UCSD-AML1 (cell line): ENCODE data around the gene UTY.

Experiments used
- DNase-seq: peaks from one replicate; lab custom pipeline; 2025; ENCODE audit not compliant: unreplicated experiment; lab: John Stamatoyannopoulos, UW

UTY gene

DNA sequence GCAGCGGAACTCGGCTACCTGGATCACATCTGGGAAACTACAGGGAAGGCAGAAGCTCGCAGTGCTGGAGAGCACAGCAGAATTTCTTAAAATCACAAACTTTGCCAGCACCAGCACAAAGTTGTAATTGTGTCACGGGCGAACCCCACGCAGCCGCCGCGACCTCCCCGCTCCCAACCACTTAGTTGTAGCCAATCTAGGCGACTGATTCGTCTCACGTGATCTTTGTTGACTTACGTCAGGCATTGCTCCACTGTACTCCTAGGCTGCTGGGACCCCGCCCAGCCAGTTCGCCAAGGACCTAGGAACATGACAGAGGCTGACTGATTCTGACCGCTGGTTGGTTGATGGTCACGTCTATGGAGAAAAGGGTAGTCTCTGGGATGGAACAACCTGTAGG lies at the start of gene UTY:
UTY (minus strand) TSS at position 206 of the 400 bp plus-strand sequence. CDS start 368 bp downstream, outside the sequence.
- DNase-seq = no peak

- DNase-seq = no peak
Measured at GRCh38 chrY:13520474-13520873, 40.6 kb upstream of the UTY start.

DNA sequence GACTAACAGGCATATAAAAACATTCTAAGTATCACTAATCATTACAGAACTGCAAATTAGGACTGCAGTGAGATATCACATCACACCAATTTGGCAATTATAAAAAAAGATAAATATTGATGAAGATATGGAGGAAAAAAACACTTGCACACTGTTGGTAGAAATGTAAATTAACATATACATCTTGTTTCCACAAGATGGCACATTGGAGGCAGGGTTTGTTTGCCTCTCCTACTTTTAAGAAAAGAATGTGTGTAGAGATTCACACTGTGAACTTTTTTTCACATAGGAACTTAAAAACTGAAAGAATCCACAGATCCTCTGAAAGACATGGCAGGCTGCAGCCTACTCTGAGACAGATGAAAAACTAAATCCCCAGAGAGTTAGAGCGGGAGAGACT lies 21.4 kb upstream of the UTY start:
- DNase-seq = no peak

GRCh38 chrY:13493737-13494136 lies 13.9 kb upstream of the UTY start:
- DNase-seq = no peak

DNA sequence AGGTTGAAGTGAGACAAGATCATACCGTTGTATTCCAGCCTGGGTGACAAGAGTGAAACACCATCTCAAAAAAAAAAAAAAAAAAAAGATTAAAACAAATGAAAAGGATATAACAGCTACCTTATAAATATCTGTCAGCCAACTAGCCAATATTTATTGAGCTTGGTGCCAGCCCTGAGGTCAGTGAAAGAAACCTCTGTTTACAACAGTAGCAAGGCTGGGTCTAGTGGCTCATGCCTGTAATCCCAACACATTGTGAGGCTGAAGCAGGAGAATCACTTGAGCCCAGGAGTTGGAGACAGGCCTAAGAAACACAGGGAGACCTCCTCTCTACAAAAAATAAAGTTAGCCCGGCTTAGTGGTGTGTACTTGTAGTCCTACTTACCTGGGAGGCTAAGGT lies 12.6 kb upstream of the UTY start:
- no peak for DNase-seq

- no peak for DNase-seq
Measured at GRCh38 chrY:13488738-13489137, 8.9 kb upstream of the UTY start.

GRCh38 chrY:13479121-13479711 lies 617 bp downstream of the UTY start:
- DNase-seq = no peak

- DNase-seq = no peak
Measured at GRCh38 chrY:13478126-13478785, 1.6 kb downstream of the UTY start.

- DNase-seq = no peak
Measured at GRCh38 chrY:13474997-13475396, 4.8 kb downstream of the UTY start.

DNA sequence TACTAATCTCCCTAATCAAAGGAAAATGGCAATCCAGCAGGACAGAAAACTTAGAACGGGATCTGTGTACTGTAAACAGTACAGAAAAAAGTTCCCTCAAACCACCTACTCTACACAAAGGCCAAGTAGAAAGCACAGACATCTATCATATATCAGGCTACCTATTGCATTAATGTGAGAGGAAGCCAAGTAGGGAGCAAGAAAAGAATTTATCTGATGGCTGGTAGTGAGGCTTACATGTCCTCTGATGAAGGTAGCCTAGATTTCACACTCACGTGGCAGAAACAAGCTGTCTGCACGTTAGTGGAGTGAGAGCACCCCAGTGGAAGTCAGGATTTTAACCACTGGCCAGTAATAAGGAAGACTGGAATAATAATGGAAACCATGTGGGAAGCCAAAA lies 28.3 kb downstream of the UTY start:
- DNase-seq = no peak

GRCh38 chrY:13450596-13451130 lies 29.2 kb downstream of the UTY start:
- DNase-seq = no peak

DNA sequence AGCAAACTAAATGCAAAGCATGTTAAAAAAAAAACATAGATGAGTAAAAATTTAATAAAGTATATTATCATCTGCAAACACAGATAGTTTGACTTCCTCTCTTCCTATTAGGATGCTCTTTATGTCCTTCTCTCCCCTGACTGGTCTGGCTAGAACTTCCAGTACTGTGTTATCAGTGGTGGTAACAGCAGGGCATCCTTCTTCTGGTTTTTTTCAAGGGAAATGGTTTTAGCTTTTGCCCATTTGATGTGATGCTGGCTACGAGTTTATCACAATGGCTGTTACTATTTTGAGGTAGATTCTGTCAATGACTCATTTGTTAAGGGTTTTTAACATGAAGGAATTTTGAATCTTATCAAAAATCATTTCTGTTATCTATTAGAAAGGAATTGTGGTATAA lies 34.3 kb downstream of the UTY start:
- no peak for DNase-seq

GRCh38 chrY:13443146-13443545 lies 36.7 kb downstream of the UTY start:
- no peak for DNase-seq

DNA sequence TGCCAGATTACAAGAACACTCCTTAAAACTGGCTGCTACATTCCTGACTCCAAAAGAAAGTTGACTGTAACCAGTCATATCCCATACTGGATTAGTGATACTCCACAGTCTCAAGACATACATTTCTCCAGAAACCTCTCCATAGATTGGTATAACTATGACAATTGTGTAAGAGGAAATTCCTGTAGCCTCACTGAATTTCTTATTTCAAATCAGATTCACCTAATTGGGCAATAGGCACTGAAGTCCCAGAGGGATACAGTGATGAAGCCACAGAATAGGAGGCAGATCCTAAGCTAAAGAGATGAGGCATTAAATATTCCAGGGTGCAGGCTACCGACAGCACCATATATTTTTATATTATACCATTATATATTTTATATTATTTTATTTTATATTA lies 39.0 kb downstream of the UTY start:
- no peak for DNase-seq

DNA sequence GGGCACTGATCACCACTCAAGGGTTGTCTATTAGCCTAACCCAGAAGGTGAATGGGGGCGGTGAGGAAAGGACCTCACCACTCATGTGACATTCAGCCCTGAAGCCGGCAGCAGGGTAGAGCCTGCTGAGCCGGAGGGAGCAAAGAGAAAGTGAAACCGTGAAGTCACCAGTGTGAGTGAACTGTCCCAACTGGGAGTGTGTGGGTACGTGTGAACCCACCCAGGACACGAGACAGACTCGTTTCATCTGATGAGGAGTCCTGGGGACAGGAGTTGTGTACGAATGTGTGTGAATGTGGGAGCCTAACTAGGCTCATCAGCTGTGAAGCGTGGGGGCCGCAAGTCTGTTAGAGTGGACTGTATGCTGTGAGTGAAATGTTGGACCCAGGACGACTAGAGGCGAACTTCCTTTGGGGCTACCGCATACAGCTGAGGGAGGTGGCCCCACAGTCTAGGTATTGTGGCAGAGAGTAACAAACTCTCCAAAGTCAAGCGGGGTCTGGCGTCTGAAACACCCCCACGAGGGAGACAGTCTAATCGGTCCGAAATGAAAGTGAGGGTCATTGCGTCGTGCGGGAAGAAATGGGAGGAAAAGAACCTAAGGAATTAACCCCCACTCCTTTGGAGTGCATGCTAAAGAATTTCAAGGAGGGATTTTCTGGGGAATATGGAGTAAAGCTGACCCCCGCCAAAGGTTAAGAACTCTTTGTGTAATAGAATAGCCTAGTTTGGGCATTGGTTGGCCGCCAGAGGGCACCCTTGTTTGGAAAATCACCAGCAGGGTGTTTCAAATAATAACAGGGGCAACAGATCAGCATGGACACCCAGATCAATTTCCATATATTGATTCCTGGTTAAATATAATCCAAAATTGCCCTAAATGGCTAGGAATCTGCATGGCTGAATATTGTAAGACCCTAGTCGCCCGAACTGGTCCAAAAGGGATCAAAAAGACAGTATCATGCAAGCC lies 43.6 kb downstream of the UTY start:
- DNase-seq = no peak

GRCh38 chrY:13435206-13435967 lies 44.4 kb downstream of the UTY start:
- DNase-seq = no peak

DNA sequence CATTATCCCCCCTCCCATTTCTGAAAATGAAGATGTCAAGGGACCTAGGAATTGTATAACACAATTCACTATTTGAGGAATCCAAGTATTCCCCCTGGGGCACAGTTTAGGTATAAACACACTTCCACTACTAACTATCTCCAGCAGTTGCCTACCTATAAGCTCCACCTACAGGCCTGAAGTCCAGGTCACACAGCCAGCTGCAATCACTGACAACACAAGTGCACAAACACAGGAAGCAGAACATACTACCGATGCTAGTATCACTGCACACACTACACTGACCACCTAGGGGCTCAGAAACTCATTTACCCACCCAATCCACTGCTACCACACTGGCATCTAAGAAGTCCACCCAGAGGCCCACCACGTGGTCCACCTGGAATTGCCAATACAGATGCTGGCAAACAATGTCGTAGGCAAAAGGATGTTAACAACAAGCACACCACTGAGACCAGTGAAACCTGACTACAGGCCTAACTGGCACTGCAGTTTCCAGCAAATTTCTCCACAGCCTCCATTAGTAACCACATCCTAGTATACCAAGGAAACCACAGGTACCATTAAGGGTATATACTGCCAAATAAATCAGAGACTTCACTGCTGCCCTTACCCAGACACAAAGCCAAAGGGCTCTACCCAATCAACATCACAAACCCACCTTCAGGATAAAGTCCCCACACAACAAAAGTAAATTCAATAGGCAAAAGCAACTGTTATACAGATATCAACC lies 47.4 kb downstream of the UTY start:
- no peak for DNase-seq

DNA sequence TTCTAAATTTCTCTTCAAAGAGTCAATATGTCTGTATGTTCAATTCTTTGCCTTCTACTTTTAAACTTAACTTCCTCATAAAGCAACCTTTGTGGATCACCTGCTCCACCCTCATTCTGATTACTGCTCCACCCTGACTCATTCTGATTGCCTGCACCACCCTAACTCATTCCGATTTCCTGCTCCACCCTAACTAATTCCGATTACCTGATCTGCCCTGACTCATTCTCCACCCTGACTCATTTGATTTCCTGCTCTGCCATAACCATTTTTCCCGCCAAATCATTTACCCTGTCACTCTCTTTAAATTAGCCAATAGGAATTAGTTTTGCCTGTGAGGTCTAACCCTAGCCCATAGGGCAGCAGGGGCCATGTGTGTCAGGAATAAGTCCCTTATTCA lies 50.3 kb downstream of the UTY start:
- no peak for DNase-seq

GRCh38 chrY:13423281-13423732 lies 56.5 kb downstream of the UTY start:
- no peak for DNase-seq
